Liver (tissue), 9 donors: ENCODE data around the gene COL15A1. TPM values are rescaled to one million over a fixed set of nuclear protein-coding genes. Genes with fewer than 3 reads are reported as not detected.

Source experiments
- DNase-seq: peaks from one replicate; pipeline ENCODE4 v3.0.0-alpha.2; 2017; ENCODE audit warnings: low spot score
- H3K27ac ChIP-seq, 2 donors: one replicate each; pipeline ENCODE4 v1.7.0; 2013; ENCODE audit warnings: inconsistent platforms in 2 of 2, low read length in 2 of 2, control low read depth in 1 of 2, low read depth in 1 of 2, mild to moderate bottlenecking in 1 of 2
- H3K27me3 ChIP-seq, 4 donors: one replicate each; pipeline versions ENCODE4 v1.6.1 to v1.7.0; 2013; ENCODE audit warnings: low read length in 3 of 4, inconsistent platforms in 1 of 4, mild to moderate bottlenecking in 1 of 4, moderate library complexity in 1 of 4; ENCODE audit not compliant: control insufficient read depth in 4 of 4, insufficient read depth in 4 of 4
- H3K36me3 ChIP-seq, 4 donors: one replicate each; pipeline versions ENCODE4 v1.6.1 to v1.7.0; 2013; ENCODE audit warnings: low read length in 3 of 4, mild to moderate bottlenecking in 3 of 4, low read depth in 1 of 4, moderate library complexity in 1 of 4; ENCODE audit not compliant: control insufficient read depth in 4 of 4, insufficient read depth in 3 of 4
- H3K4me1 ChIP-seq, 4 donors: one replicate each; pipeline versions ENCODE4 v1.6.1 to v1.7.0; 2013; ENCODE audit warnings: low read length in 3 of 4, mild to moderate bottlenecking in 3 of 4, moderate library complexity in 1 of 4; ENCODE audit not compliant: control insufficient read depth in 4 of 4, insufficient read depth in 4 of 4
- H3K4me3 ChIP-seq, 3 donors: one replicate each; pipeline versions ENCODE4 v1.6.1 to v1.7.0; 2013; ENCODE audit warnings: low read length in 3 of 3, control low read depth in 1 of 3, low read depth in 1 of 3, mild to moderate bottlenecking in 1 of 3
- H3K9ac ChIP-seq, 2 donors: one replicate each; pipeline ENCODE4 v1.7.0; 2013; ENCODE audit warnings: low read length in 2 of 2, mild to moderate bottlenecking in 2 of 2, moderate library complexity in 2 of 2, control low read depth in 1 of 2, low read depth in 1 of 2
- H3K9me3 ChIP-seq, 4 donors: one replicate each; pipeline versions ENCODE4 v1.6.1 to v1.7.0; 2013; ENCODE audit warnings: low read length in 3 of 4; ENCODE audit not compliant: control insufficient read depth in 4 of 4
- EGR1 ChIP-seq, 2 donors: IDR thresholded peaks; 2 replicates each; pipeline ENCODE4 v1.6.1; 2016 to 2018; ENCODE audit warnings: antibody characterized with exemption in 2 of 2, low read depth in 2 of 2
- FOXA1 ChIP-seq: IDR thresholded peaks from 2 replicates; pipeline ENCODE4 v1.6.1; 2016; ENCODE audit warnings: antibody characterized with exemption
- FOXA2 ChIP-seq: IDR thresholded peaks from 2 replicates; pipeline ENCODE4 v1.6.1; 2016; ENCODE audit warnings: antibody characterized with exemption
- GABPA ChIP-seq, 2 donors: IDR thresholded peaks in 1 of 2; conservative IDR thresholded peaks in 1 of 2; 2 replicates each; pipeline ENCODE4 v1.6.1; 2016; ENCODE audit warnings: antibody characterized with exemption in 2 of 2, mild to moderate bottlenecking in 1 of 2, moderate library complexity in 1 of 2
- HNF4A ChIP-seq, 2 donors: conservative IDR thresholded peaks; 2 replicates each; pipeline ENCODE4 v1.6.1; 2016; ENCODE audit warnings: antibody characterized with exemption in 2 of 2, mild to moderate bottlenecking in 2 of 2
- HNF4G ChIP-seq: IDR thresholded peaks from 2 replicates; pipeline ENCODE4 v1.6.1; 2016; ENCODE audit warnings: antibody characterized with exemption
- JUND ChIP-seq, 2 donors: IDR thresholded peaks; 2 replicates each; pipeline ENCODE4 v1.6.1; 2016; ENCODE audit warnings: antibody characterized with exemption in 2 of 2
- NR2F2 ChIP-seq: IDR thresholded peaks from 2 replicates; pipeline ENCODE4 v1.6.1; 2016; ENCODE audit warnings: antibody characterized with exemption
- RAD21 ChIP-seq, 2 donors: IDR thresholded peaks; 2 replicates each; pipeline ENCODE4 v1.6.1; 2016; ENCODE audit warnings: antibody characterized with exemption in 2 of 2, mild to moderate bottlenecking in 2 of 2
- RXRA ChIP-seq, 2 donors: IDR thresholded peaks; 2 replicates each; pipeline ENCODE4 v1.6.1; 2017 to 2018; ENCODE audit warnings: antibody characterized with exemption in 2 of 2, mild to moderate bottlenecking in 1 of 2
- YY1 ChIP-seq: IDR thresholded peaks from 2 replicates; pipeline ENCODE4 v1.6.1; 2016; ENCODE audit warnings: antibody characterized with exemption, mild to moderate bottlenecking
- WGBS: extraction: QIAGEN DNeasy Blood & Tissue Kit; methylation state at CpG from one replicate; pipeline ENCODE4 v1.1.7; 2013; 5-methylcytosine and 5-hydroxymethylcytosine counted together
- polyA plus RNA-seq, 2 donors: library from polyadenylated mRNA; stranded (reverse) in 1 of 2; unstranded in 1 of 2; fragments of 200-250 nt in 1 of 2; fragments of >200 nt in 1 of 2; fragmentation: Nextera tagmentation in 1 of 2; extraction: Ambion mirVana in 1 of 2; gene quantifications; one replicate each; pipeline versions ENCODE4 v1.2.1 to v1.2.3, GENCODE V29; 2013 to 2015
- total RNA-seq, 2 donors: library from RNA; depleted of rRNA; stranded (reverse); fragments of >200 nt; gene quantifications; one replicate each; pipeline ENCODE4 v1.2.3, GENCODE V29; 2014
- TF ChIP-seq, protein P1 (sequence below): fragments of 150-350 bp; IDR thresholded peaks from 2 replicates; pipeline ENCODE4 v1.5.1; 2017; ENCODE audit warnings: improper control_type of control experiment, low read depth, low read length; ENCODE audit not compliant: missing input control
- TF ChIP-seq, protein P2 (sequence below): IDR thresholded peaks from 2 replicates; pipeline ENCODE4 v1.6.1; 2016; ENCODE audit warnings: antibody characterized with exemption
- TF ChIP-seq, protein P3 (sequence below): IDR thresholded peaks from 2 replicates; pipeline ENCODE4 v1.6.1; 2016; ENCODE audit warnings: antibody characterized with exemption
- TF ChIP-seq, protein P4 (sequence below): IDR thresholded peaks from 2 replicates; pipeline ENCODE4 v1.6.1; 2016; ENCODE audit warnings: antibody characterized with exemption, mild to moderate bottlenecking
- TF ChIP-seq, protein P5 (sequence below): IDR thresholded peaks from 2 replicates; pipeline ENCODE4 v1.6.1; 2016; ENCODE audit warnings: antibody characterized with exemption
- donor health status: healthy.
- donor health status: healthy.
- donor health status: healthy.
- donor health status: healthy.
- donor health status: healthy.

The COL15A1 gene
- total and polyA plus RNA-seq, 4 donors = 0.10 to 0.42 (median 0.24) TPM

DNA sequence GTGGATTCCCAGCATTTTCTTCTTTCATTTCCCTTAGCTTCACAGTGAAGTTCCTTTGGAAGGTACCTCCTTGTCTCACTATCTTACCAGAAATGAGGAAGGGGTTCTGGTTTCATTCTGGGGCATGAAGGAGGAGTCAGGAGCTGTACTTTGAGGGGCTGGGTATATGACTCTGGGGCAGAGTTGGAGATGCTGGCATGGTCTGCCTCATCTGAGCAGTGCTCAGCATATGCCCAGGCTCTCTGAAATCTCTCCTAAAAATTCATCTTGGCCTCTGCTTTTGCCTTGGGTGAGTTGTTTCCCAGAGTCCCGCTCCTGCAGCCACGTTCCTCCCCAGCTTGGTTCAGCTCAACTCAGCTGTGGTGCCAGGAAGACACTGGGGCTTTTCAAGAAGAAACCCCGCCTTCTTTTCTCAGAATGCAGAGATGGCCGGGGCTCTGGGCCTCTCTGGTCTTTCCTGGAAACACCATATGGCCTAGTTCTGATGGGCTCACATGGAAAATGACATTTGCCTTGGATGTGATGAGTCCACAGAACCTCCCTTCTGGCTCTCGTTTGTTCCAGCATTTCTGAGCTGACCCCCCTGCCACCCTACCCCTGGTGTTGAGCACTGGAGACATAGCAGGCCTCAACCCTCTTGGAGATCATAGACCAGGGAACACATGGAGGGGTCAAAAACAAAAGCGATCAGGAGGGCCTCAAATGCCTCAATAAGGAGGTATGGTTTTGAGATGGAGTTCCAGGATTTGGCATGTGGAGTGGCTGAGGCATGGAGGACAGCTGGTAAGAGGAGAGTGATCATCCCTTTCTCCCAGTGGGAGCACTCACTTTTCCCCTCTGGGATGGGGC lies 149.2 kb downstream of the COL15A1 start:
- no peak overlapping the region for H3K9ac ChIP-seq
- no peaks in the 10 kb centered on the region for H3K4me1 ChIP-seq
- TF ChIP-seq RAD21 (IDR thresholded peaks at IDR 0.05) (no peak), EGR1 (IDR thresholded peaks at IDR 0.05; ENCODE audit: low read depth in 2 of 2) (no peak)
- TF ChIP-seq, protein P1, sequence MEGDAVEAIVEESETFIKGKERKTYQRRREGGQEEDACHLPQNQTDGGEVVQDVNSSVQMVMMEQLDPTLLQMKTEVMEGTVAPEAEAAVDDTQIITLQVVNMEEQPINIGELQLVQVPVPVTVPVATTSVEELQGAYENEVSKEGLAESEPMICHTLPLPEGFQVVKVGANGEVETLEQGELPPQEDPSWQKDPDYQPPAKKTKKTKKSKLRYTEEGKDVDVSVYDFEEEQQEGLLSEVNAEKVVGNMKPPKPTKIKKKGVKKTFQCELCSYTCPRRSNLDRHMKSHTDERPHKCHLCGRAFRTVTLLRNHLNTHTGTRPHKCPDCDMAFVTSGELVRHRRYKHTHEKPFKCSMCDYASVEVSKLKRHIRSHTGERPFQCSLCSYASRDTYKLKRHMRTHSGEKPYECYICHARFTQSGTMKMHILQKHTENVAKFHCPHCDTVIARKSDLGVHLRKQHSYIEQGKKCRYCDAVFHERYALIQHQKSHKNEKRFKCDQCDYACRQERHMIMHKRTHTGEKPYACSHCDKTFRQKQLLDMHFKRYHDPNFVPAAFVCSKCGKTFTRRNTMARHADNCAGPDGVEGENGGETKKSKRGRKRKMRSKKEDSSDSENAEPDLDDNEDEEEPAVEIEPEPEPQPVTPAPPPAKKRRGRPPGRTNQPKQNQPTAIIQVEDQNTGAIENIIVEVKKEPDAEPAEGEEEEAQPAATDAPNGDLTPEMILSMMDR = no peak
- H3K27ac ChIP-seq = no peak overlapping the region
- no peak overlapping the region for H3K4me3 ChIP-seq
- 87% methylated on average over 6 of the region's 6 CpGs for WGBS
- no peaks in the 10 kb centered on the region for H3K36me3 ChIP-seq
- no peaks in the 10 kb centered on the region for H3K27me3 ChIP-seq
- no peak for DNase-seq
- H3K9me3 ChIP-seq = peaks cover 2 to 5% (median 4%) of the 10 kb centered on the region in 4 donors

DNA sequence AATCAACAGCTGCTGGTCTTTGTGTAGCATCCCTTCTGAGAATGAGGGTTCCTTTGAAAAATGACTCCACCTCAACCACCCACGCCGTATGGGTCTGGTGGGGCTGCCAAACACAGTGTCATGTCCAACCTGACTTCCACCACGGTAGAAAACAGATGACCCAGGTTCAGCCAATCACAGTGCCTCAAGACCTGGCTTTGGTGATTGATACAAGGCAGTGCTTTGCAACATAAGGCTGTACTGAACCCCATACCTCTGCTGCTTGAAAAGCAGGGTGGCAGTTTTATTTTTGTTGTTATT lies 149.7 kb downstream of the COL15A1 start:
- no peaks in the 10 kb centered on the region for H3K36me3 ChIP-seq
- 88% methylated on average over 3 of the region's 3 CpGs for WGBS
- no peak overlapping the region for H3K27ac ChIP-seq
- DNase-seq = no peak
- no peak for TF ChIP-seq YY1
- TF ChIP-seq, protein P2, sequence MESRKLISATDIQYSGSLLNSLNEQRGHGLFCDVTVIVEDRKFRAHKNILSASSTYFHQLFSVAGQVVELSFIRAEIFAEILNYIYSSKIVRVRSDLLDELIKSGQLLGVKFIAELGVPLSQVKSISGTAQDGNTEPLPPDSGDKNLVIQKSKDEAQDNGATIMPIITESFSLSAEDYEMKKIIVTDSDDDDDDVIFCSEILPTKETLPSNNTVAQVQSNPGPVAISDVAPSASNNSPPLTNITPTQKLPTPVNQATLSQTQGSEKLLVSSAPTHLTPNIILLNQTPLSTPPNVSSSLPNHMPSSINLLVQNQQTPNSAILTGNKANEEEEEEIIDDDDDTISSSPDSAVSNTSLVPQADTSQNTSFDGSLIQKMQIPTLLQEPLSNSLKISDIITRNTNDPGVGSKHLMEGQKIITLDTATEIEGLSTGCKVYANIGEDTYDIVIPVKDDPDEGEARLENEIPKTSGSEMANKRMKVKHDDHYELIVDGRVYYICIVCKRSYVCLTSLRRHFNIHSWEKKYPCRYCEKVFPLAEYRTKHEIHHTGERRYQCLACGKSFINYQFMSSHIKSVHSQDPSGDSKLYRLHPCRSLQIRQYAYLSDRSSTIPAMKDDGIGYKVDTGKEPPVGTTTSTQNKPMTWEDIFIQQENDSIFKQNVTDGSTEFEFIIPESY = no peak
- TF ChIP-seq, protein P3, sequence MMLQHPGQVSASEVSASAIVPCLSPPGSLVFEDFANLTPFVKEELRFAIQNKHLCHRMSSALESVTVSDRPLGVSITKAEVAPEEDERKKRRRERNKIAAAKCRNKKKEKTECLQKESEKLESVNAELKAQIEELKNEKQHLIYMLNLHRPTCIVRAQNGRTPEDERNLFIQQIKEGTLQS = no peak
- TF ChIP-seq, protein P4, sequence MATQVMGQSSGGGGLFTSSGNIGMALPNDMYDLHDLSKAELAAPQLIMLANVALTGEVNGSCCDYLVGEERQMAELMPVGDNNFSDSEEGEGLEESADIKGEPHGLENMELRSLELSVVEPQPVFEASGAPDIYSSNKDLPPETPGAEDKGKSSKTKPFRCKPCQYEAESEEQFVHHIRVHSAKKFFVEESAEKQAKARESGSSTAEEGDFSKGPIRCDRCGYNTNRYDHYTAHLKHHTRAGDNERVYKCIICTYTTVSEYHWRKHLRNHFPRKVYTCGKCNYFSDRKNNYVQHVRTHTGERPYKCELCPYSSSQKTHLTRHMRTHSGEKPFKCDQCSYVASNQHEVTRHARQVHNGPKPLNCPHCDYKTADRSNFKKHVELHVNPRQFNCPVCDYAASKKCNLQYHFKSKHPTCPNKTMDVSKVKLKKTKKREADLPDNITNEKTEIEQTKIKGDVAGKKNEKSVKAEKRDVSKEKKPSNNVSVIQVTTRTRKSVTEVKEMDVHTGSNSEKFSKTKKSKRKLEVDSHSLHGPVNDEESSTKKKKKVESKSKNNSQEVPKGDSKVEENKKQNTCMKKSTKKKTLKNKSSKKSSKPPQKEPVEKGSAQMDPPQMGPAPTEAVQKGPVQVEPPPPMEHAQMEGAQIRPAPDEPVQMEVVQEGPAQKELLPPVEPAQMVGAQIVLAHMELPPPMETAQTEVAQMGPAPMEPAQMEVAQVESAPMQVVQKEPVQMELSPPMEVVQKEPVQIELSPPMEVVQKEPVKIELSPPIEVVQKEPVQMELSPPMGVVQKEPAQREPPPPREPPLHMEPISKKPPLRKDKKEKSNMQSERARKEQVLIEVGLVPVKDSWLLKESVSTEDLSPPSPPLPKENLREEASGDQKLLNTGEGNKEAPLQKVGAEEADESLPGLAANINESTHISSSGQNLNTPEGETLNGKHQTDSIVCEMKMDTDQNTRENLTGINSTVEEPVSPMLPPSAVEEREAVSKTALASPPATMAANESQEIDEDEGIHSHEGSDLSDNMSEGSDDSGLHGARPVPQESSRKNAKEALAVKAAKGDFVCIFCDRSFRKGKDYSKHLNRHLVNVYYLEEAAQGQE = no peak
- no peak for TF ChIP-seq NR2F2
- TF ChIP-seq, protein P1 = no peak
- no peak for TF ChIP-seq EGR1 (IDR thresholded peaks at IDR 0.05; ENCODE audit: low read depth in 2 of 2)
- TF ChIP-seq JUND (IDR thresholded peaks at IDR 0.05) = no peak
- TF ChIP-seq HNF4G = no peak
- no peak for TF ChIP-seq RXRA (IDR thresholded peaks at IDR 0.05)
- TF ChIP-seq, protein P5, sequence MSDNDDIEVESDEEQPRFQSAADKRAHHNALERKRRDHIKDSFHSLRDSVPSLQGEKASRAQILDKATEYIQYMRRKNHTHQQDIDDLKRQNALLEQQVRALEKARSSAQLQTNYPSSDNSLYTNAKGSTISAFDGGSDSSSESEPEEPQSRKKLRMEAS = no peak
- no peak for TF ChIP-seq FOXA2
- no peak for TF ChIP-seq HNF4A (conservative IDR thresholded peaks at IDR 0.05)
- no peak for TF ChIP-seq FOXA1
- TF ChIP-seq GABPA (IDR thresholded peaks at IDR 0.05 in 1 of 2, conservative IDR thresholded peaks at IDR 0.05 in 1 of 2) = no peak
- TF ChIP-seq RAD21 (IDR thresholded peaks at IDR 0.05) = no peak
- H3K9me3 ChIP-seq = peaks cover 2 to 5% (median 4%) of the 10 kb centered on the region in 4 donors
- no peak overlapping the region for H3K4me3 ChIP-seq
- no peaks in the 10 kb centered on the region for H3K27me3 ChIP-seq
- H3K4me1 ChIP-seq = no peaks in the 10 kb centered on the region
- no peak overlapping the region for H3K9ac ChIP-seq
